Psoas muscle (tissue), 8 donors: Measurements from ENCODE around the gene IGSF8. TPM values are rescaled to one million over a fixed set of nuclear protein-coding genes. Genes with fewer than 3 reads are reported as not detected.
"Not testable (repeated sequence)": the region's sequence is repeated elsewhere in the genome, so short reads cannot be mapped to it uniquely, and the experiment has no call there.

ENCODE experiments used
- ATAC-seq, 4 donors: fragments of 200-7000 bp; cut with Tn5 transposase; one replicate each; pipeline ENCODE4 v1.9.1; 2020; ENCODE audit warnings: moderate library complexity in 3 of 4, mild to moderate bottlenecking in 2 of 4
- DNase-seq, 2 donors: peaks; one replicate each; pipeline ENCODE4 v3.0.0-alpha.2; 2020
- H3K27ac ChIP-seq: fragments of 200-600 bp; one replicate; pipeline ENCODE4 v1.8.0; 2022
- H3K27me3 ChIP-seq, 3 donors: fragments of 200-600 bp in 1 of 3; one replicate each; pipeline versions ENCODE4 v1.6.1 to v1.8.0; 2013 to 2022; ENCODE audit warnings: low read length in 2 of 3, mild to moderate bottlenecking in 2 of 3, moderate library complexity in 1 of 3; ENCODE audit not compliant: insufficient read depth in 3 of 3
- H3K36me3 ChIP-seq, 2 donors: fragments of 200-600 bp in 1 of 2; one replicate each; pipeline versions ENCODE4 v1.6.1 to v1.8.0; 2013 to 2022; ENCODE audit warnings: low read depth in 1 of 2, mild to moderate bottlenecking in 1 of 2, moderate library complexity in 1 of 2; ENCODE audit not compliant: insufficient read depth in 1 of 2
- H3K4me1 ChIP-seq: fragments of 200-600 bp; one replicate; pipeline ENCODE4 v1.8.0; 2022
- H3K4me3 ChIP-seq: fragments of 200-600 bp; one replicate; pipeline ENCODE4 v1.8.0; 2022; ENCODE audit warnings: mild to moderate bottlenecking
- H3K9me3 ChIP-seq: fragments of 200-600 bp; one replicate; pipeline ENCODE4 v1.8.0; 2022
- WGBS, 3 donors: extraction: QIAGEN DNeasy Blood & Tissue Kit; methylation state at CpG; one replicate each; pipeline versions ENCODE4 v1.1.6 to v1.1.7; 2013; 5-methylcytosine and 5-hydroxymethylcytosine counted together
- intact Hi-C, 2 donors: fragments of 100-400 bp; cut with DNase I; formaldehyde crosslinking; loops; one replicate each; pipeline versions ENCODE4 v1.11.0 to v1.14.2; 2022
- polyA plus RNA-seq, 3 donors: library from polyadenylated mRNA; stranded (reverse); fragments of 200-250 nt; gene quantifications; one replicate each; pipeline ENCODE4 v1.2.3, GENCODE V29; 2013
- total RNA-seq, 4 donors: library from RNA; stranded (reverse); fragmentation: NEBNext Ultra II Directional in 2 of 4; extraction: Animal tissue kit (Norgen Biotek cat#: 25700) in 2 of 4; gene quantifications; one replicate each; pipeline versions ENCODE4 v1.2.1 to v1.2.4, GENCODE V29; 2021 to 2023
- TF ChIP-seq, protein P1 (sequence below): fragments of 200-600 bp; IDR thresholded peaks from one replicate; pipeline ENCODE4 v1.8.0; 2022; ENCODE audit warnings: antibody characterized with exemption
- donor health status: healthy with polysubstance abuse.
- donor health status: DM: no; HTN: no; CAD: no; lungs with moderate emphysema.
- donor health status: Bipolar disorder and iron deficiency.
- donor health status: healthy.
- donor health status: DM: yes; HTN: yes; CAD: no.
- donor health status: DM: no; HTN: no; CAD: no.
- donor health status: DM: no; HTN: no; CAD: no.
- donor health status: DM: yes; HTN: yes; CAD: no.

IGSF8 gene
- total and polyA plus RNA-seq, 7 donors: 4.3 to 8.6 (median 6.4) TPM

DNA sequence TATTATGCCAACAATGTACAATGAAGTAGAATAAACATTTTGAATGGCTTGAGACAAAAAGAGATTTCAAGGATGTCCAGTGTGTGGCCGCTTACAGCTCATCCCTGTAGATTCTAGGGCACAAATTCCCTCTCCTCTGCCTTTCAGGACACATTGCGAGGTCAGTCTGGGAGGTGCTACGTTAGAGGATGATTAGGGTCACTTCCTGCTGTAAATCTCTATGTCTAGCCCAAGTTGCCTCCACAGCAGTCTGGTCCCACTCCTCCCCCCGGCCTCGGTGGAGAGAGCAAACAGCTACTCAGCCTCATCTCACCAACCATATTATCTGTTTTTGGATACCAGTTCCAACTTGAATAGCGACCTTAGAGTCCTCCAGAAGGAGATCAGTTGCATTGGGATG, 45.5 kb downstream of the IGSF8 start:
- no peak for DNase-seq
- no peaks in the 10 kb centered on the region for H3K36me3 ChIP-seq
- TF ChIP-seq, protein P1, sequence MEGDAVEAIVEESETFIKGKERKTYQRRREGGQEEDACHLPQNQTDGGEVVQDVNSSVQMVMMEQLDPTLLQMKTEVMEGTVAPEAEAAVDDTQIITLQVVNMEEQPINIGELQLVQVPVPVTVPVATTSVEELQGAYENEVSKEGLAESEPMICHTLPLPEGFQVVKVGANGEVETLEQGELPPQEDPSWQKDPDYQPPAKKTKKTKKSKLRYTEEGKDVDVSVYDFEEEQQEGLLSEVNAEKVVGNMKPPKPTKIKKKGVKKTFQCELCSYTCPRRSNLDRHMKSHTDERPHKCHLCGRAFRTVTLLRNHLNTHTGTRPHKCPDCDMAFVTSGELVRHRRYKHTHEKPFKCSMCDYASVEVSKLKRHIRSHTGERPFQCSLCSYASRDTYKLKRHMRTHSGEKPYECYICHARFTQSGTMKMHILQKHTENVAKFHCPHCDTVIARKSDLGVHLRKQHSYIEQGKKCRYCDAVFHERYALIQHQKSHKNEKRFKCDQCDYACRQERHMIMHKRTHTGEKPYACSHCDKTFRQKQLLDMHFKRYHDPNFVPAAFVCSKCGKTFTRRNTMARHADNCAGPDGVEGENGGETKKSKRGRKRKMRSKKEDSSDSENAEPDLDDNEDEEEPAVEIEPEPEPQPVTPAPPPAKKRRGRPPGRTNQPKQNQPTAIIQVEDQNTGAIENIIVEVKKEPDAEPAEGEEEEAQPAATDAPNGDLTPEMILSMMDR: no peak
- no peak overlapping the region for H3K4me3 ChIP-seq
- no peak for ATAC-seq
- intact Hi-C loops: no loop called here
- no peaks in the 10 kb centered on the region for H3K9me3 ChIP-seq
- H3K27ac ChIP-seq: no peak overlapping the region
- no peaks in the 10 kb centered on the region for H3K4me1 ChIP-seq
- 55 to 66% (median 65%) methylated on average over 6 of the region's 6 CpGs for WGBS, 3 donors
- peaks cover 0 to 6% (median 0%) of the 10 kb centered on the region in 3 donors for H3K27me3 ChIP-seq

DNA sequence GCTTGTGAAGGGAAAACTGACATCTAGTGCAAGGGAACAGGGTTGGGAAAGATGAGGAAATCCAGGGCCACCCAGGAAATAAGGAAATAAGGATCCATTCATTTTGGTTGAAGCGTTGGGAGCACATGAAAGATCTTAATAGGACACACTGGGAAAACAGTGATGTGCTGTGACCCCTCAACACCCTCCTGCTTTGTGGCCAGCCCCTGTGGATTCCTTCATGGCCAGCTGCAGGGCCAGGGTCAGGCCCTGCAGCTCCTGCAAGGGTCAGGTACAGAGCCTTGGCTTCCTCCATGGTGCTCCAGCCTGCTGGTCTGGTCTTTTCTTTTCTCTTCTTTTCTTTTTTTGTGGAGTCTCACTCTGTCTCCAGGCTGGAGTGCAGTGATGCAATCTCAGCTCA, 47.8 kb downstream of the IGSF8 start:
- intact Hi-C loops: no loop called here
- Histone ChIP-seq H3K27ac (no peak overlapping the region), H3K4me3 (no peak overlapping the region), H3K4me1 (no peaks in the 10 kb centered on the region), H3K36me3 (no peaks in the 10 kb centered on the region), H3K9me3 (no peaks in the 10 kb centered on the region), H3K27me3 (peaks cover 0 to 6% (median 0%) of the 10 kb centered on the region in 3 donors)
- DNase-seq: no peak
- no peak for ATAC-seq
- TF ChIP-seq, protein P1: no peak
- WGBS, 3 donors: 64 to 76% (median 75%) methylated on average over 1 of the region's 1 CpG

DNA sequence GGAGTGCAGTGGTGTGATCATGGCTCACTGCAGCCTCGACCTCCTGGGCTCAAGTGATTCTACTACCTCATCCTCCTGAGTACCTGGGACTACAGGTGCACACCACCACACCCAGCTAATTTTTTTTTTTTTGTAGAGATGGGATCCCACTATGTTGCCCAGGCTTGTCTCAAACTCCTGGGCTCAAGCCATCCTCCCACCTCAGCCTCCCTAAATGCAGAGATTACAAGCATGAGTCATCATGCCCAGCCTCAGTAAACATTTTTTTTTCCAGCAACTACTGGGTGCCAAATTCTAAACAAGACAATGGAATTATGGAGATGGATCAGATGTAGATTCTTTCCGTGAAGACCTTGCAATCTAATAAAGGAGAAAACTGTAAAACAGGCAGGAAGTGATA, 48.2 kb downstream of the IGSF8 start:
- H3K36me3 ChIP-seq, H3K27ac ChIP-seq, intact Hi-C loops, H3K27me3 ChIP-seq, H3K9me3 ChIP-seq, H3K4me3 ChIP-seq, ATAC-seq, DNase-seq, H3K4me1 ChIP-seq: not testable (repeated sequence)
- 56 to 80% (median 70%) methylated on average over 2 of the region's 2 CpGs for WGBS, 3 donors

DNA sequence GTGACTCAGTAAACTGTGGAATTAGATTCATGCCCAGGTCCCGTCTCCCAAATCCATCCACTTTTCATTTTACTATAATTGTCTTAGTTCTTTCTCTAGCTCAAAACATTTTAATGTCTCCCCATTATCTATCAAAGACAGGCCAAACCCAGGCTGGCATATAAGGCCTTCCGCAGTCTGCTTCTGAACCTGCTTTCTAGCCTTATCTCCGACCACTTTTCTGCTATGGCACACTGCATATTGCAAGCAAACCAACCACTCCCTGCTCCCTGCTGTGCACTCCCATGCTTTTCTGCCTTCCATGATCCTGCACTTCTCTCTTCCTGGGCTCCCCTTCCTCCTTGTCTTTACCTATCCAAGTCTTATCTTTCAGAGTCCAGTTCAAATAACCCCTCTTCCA, 49.3 kb downstream of the IGSF8 start:
- H3K9me3 ChIP-seq: no peaks in the 10 kb centered on the region
- H3K27me3 ChIP-seq: peaks cover 0 to 6% (median 0%) of the 10 kb centered on the region in 3 donors
- H3K4me3 ChIP-seq: no peak overlapping the region
- H3K4me1 ChIP-seq: no peaks in the 10 kb centered on the region
- H3K36me3 ChIP-seq: no peaks in the 10 kb centered on the region
- intact Hi-C loops: loop anchor here in 1 of 2 donors (5.0 kb wide), 1 partner anchor 33 kb away; the partner anchor contains the start of gene KCNJ9
- TF ChIP-seq, protein P1: no peak
- H3K27ac ChIP-seq: no peak overlapping the region
- 87 to 92% (median 90%) methylated on average over 3 of the region's 3 CpGs for WGBS, 3 donors
- ATAC-seq: no peak
- no peak for DNase-seq

DNA sequence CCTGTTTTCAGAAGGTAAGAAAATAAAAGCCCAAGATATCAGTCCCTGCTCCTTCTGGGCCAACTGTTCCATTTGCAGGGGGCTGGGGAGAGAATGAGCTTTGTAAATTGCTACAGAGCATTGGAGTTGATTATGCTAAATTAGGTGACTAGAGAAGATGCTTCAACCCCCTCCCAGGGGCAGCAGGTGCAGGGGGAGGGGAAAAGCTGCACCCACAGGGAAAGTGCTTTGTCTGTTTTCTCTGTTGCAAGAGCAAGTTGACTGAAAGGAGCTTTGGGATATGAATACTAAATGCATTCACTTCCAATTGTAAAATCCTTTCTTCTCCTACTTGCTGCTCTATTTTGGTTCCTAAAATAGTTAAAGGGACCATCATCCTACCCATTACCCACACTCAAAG, 50.1 kb downstream of the IGSF8 start:
- H3K4me3 ChIP-seq: no peak overlapping the region
- H3K9me3 ChIP-seq: no peaks in the 10 kb centered on the region
- DNase-seq (no peak), ATAC-seq (no peak)
- intact Hi-C loops: loop anchor here in 1 of 2 donors (5.0 kb wide), 1 partner anchor 34 kb away; the partner anchor contains the start of gene KCNJ9
- H3K27me3 ChIP-seq: peaks cover 0 to 6% (median 0%) of the 10 kb centered on the region in 3 donors
- H3K4me1 ChIP-seq: no peaks in the 10 kb centered on the region
- H3K27ac ChIP-seq: no peak overlapping the region
- H3K36me3 ChIP-seq: no peaks in the 10 kb centered on the region
- TF ChIP-seq, protein P1: no peak
